Kidney (tissue), 14 donors: ENCODE data around the gene CBX2. TPM values are rescaled to one million over a fixed set of nuclear protein-coding genes. Genes with fewer than 3 reads are reported as not detected.

ENCODE experiments used
- DNase-seq, 5 donors: peaks; one replicate each; pipeline ENCODE4 v3.0.0-alpha.2; 2013 to 2020
- FAIRE-seq: peaks from 2 replicates; lab custom pipeline; 2012; peaks lifted over from hg19 to GRCh38; lab: Jason Lieb, UNC
- H3K27ac ChIP-seq, 2 donors: one replicate each; pipeline ENCODE4 v1.7.0; 2013; ENCODE audit warnings: low read depth in 2 of 2, low read length in 2 of 2, inconsistent platforms in 1 of 2
- H3K27me3 ChIP-seq: one replicate; pipeline ENCODE4 v1.7.1; 2013; ENCODE audit warnings: low read length, inconsistent platforms; ENCODE audit not compliant: control insufficient read depth, insufficient read depth
- H3K36me3 ChIP-seq, 3 donors: one replicate each; pipeline versions ENCODE4 v1.7.0 to v1.7.1; 2013; ENCODE audit warnings: low read length in 3 of 3, control low read depth in 1 of 3, inconsistent platforms in 1 of 3; ENCODE audit not compliant: insufficient read depth in 3 of 3, control insufficient read depth in 2 of 3
- H3K4me1 ChIP-seq, 3 donors: one replicate each; pipeline versions ENCODE4 v1.7.0 to v1.7.1; 2013; ENCODE audit warnings: low read length in 3 of 3, inconsistent platforms in 1 of 3, low read depth in 1 of 3; ENCODE audit not compliant: control insufficient read depth in 2 of 3, insufficient read depth in 2 of 3
- H3K4me3 ChIP-seq, 3 donors: one replicate each; pipeline versions ENCODE4 v1.7.0 to v1.8.1; 2013; ENCODE audit warnings: low read length in 3 of 3, control low read depth in 1 of 3, inconsistent platforms in 1 of 3
- H3K9ac ChIP-seq, 3 donors: one replicate each; pipeline versions ENCODE4 v1.7.0 to v1.7.1; 2013; ENCODE audit warnings: low read length in 3 of 3, control low read depth in 1 of 3, inconsistent platforms in 1 of 3
- H3K9me3 ChIP-seq, 3 donors: one replicate each; pipeline versions ENCODE4 v1.7.0 to v1.7.1; 2013; ENCODE audit warnings: low read length in 3 of 3, control low read depth in 1 of 3, inconsistent platforms in 1 of 3; ENCODE audit not compliant: control insufficient read depth in 2 of 3, insufficient read depth in 1 of 3
- intact Hi-C: fragments of 100-400 bp; cut with DNase I; formaldehyde crosslinking; loops from one replicate; pipeline ENCODE4 v1.11.1; 2022
- polyA plus RNA-seq: library from polyadenylated mRNA; stranded (reverse); fragments of 350-450 nt; fragmentation: Illumina TruSeq; extraction: RNeasy Lipid Tissue Mini Kit (QIAGEN cat#74804); gene quantifications from one replicate; pipeline ENCODE4 v1.2.3, GENCODE V29; 2014; ENCODE audit warnings: low read depth, low replicate concordance; ENCODE audit not compliant: insufficient read depth
- total RNA-seq: library from RNA; stranded (reverse); fragmentation: NEBNext Ultra II Directional; extraction: Animal tissue kit (Norgen Biotek cat#: 25700); gene quantifications from one replicate; pipeline ENCODE4 v1.2.1, GENCODE V29; 2021
- TF ChIP-seq, protein P1 (sequence below): IDR thresholded peaks from 3 replicates; pipeline ENCODE4 v1.5.1; 2012; ENCODE audit warnings: mild to moderate bottlenecking, moderate library complexity, borderline replicate concordance; ENCODE audit not compliant: insufficient read depth; ENCODE audit errors: extremely low read depth
- donor health status: control.
- donor health status: control.
- donor health status: control.
- donor health status: control.
- donor health status: control.
- donor health status: DM: yes; HTN: yes; CAD: no.
- donor health status: Normal renal cell carcinoma (clear cell type).

Gene CBX2
- total and polyA plus RNA-seq, 2 donors from 2014 or later, result 2.2 to 3.5 TPM

DNA sequence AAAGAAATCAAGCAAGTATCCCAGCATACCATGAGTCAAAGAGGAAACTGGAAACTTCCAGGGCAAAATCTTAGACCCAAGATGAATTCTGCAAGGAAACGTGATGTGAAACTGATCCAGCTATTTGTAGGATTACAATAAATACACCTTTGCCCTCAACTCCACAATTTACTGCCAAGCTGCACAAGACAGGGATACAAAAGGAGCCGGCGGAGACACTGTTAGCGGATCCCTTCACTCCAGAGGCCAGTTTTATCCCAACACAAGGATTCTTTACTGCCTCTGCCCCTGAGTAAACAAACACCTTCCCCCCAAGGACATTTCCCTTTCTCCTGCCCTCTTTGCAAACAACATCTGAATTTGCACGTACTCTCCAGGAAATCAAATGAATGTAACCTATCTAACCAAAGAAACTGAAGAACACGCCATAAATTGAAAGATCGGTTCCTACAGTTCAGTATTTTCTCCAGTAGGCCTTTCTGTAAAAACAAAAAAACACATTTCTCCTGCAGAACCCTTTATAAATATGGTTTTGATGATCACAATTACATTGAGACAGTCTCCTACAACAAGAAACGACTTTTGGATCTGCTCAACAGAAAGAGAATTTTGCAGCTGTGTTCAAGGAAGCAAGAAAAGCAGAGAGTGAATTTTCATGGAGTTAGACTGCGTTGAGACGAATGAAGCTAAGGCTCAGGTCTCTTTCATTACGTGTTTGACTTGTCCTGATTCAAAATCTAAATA, 1.4 kb upstream of the CBX2 start:
- no peak overlapping the region for H3K9ac ChIP-seq
- no peak overlapping the region for H3K27ac ChIP-seq
- H3K4me1 ChIP-seq, result peaks cover 0 to 6% (median 2%) of the 10 kb centered on the region in 3 donors
- H3K27me3 ChIP-seq, result no peaks in the 10 kb centered on the region
- H3K9me3 ChIP-seq, result no peaks in the 10 kb centered on the region
- TF ChIP-seq, protein P1, sequence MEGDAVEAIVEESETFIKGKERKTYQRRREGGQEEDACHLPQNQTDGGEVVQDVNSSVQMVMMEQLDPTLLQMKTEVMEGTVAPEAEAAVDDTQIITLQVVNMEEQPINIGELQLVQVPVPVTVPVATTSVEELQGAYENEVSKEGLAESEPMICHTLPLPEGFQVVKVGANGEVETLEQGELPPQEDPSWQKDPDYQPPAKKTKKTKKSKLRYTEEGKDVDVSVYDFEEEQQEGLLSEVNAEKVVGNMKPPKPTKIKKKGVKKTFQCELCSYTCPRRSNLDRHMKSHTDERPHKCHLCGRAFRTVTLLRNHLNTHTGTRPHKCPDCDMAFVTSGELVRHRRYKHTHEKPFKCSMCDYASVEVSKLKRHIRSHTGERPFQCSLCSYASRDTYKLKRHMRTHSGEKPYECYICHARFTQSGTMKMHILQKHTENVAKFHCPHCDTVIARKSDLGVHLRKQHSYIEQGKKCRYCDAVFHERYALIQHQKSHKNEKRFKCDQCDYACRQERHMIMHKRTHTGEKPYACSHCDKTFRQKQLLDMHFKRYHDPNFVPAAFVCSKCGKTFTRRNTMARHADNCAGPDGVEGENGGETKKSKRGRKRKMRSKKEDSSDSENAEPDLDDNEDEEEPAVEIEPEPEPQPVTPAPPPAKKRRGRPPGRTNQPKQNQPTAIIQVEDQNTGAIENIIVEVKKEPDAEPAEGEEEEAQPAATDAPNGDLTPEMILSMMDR, result no peak
- peak overlapping the region in 2 of 3 donors; percentile 24 to 29 for H3K4me3 ChIP-seq
- FAIRE-seq (no peak), DNase-seq (peak in 4 of 5 donors; percentile 3 to 84 (median 58))
- intact Hi-C loops, result no loop called here
- no peaks in the 10 kb centered on the region for H3K36me3 ChIP-seq

DNA sequence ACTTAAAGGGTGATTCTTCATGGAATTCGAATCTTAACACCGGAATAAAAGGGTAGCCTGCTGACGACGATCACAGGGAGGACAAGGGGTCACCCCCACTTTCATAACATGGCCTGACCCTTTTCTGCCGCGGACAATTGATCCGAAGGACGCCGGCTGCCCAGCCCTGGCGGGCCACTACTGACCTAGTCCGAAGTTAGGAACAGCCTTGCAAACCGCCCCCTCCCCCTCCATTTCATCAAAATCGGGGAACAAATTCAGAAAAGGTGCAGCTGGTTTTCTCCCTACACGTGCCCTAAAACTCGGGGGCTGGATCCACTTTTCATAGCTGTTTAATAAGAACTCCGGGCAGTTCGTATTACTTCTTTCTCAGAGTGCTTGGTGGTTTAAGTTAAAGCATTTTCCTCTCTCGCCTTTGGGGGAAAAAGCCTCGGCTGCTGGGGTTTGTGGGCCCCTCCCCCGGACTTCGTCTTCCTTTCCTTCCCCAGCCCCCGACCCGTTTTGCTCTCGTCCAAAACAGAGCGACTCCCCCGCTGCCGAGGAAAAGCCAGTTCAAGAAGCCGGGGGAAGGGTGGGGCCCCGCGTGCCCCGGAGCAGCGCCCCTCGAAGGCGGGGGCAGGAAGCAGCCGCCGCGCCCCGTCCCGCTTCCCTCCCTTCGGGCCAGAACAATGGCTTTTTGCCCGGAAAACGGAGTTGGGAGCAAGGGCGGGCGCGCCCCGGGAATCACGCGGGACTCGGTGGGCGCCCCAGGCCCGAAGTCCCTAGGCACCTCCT, 641 bp upstream of the CBX2 start:
- H3K4me3 ChIP-seq, result peak overlapping the region in 2 of 3 donors; percentile 29 to 30
- DNase-seq, result peak; percentile 68 to 90 (median 79)

DNA sequence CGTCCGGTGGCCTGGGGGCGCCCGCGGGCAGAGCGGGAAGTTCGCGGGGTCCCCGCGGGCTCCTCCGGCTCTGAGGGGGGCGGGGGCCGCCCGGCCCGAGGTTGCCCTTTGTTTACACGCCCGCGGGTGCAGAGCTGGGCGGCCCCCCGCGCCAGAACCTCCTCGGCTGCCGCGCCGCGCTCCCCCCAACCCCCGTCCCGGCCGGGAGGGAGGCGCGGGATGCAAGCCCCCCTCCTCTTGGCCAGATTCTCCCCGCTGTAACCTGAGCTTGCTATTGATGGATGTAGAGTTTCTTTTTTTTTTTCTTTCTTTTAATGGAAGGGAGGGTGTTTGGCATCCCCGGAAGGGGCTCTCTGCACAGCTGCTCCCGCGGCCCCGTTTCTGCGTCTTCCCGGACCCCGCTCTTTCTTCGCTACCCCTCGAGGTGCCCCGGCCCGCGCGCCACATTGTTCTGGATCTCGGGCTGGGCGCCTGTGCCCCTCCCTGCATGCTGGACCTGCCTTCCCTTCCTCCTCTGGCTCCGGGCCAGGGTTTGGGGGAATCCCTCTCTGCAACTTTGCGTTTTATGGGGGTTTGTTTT, 646 bp downstream of the CBX2 start:
- peak; percentile 71 to 89 (median 83) for DNase-seq

More for the DNA sequence above, 641 bp upstream of the CBX2 start:
- TF ChIP-seq, protein P1, result peak; percentile 8
- no peak for FAIRE-seq
- Histone ChIP-seq H3K4me1 (peaks cover 0 to 6% (median 2%) of the 10 kb centered on the region in 3 donors), H3K9me3 (no peaks in the 10 kb centered on the region), H3K27me3 (no peaks in the 10 kb centered on the region), H3K36me3 (no peaks in the 10 kb centered on the region), H3K27ac (no peak overlapping the region), H3K9ac (no peak overlapping the region)
- intact Hi-C loops, result no loop called here

More for the DNA sequence above, 646 bp downstream of the CBX2 start:
- intact Hi-C loops, result no loop called here
- Histone ChIP-seq H3K9me3 (no peaks in the 10 kb centered on the region), H3K36me3 (no peaks in the 10 kb centered on the region), H3K27me3 (no peaks in the 10 kb centered on the region), H3K4me1 (peaks cover 0 to 6% (median 2%) of the 10 kb centered on the region in 3 donors), H3K4me3 (peak overlapping the region in 1 of 3 donors; percentile 51), H3K9ac (peak overlapping the region in 1 of 3 donors; percentile 14), H3K27ac (no peak overlapping the region)
- FAIRE-seq, result no peak
- TF ChIP-seq, protein P1, result no peak
